Lower leg skin (tissue), 4 donors: Measurements from ENCODE around the gene GRB14. TPM values are rescaled to one million over a fixed set of nuclear protein-coding genes. Genes with fewer than 3 reads are reported as not detected.
"Not testable (repeated sequence)": the region's sequence is repeated elsewhere in the genome, so short reads cannot be mapped to it uniquely, and the experiment has no call there.

Experiments used
- DNase-seq, 2 donors: peaks; one replicate each; pipeline ENCODE4 v3.0.0-alpha.2; 2019; ENCODE audit warnings: low spot score in 2 of 2
- H3K4me3 ChIP-seq: fragments of 200-600 bp; sonication (generic); 2 replicates; pipeline ENCODE4 v1.5.1; 2017; ENCODE audit warnings: mild to moderate bottlenecking, low read depth; ENCODE audit not compliant: poor library complexity, severe bottlenecking
- POLR2A ChIP-seq, 2 donors: fragments of 450-650 bp; IDR thresholded peaks; one replicate each; pipeline ENCODE4 v1.6.1; 2016 to 2017; ENCODE audit warnings: antibody characterized with exemption in 2 of 2, mild to moderate bottlenecking in 1 of 2, moderate library complexity in 1 of 2
- WGBS, 2 donors: methylation state at CpG; one replicate each; pipeline ENCODE4 v1.1.5; 2018; 5-methylcytosine and 5-hydroxymethylcytosine counted together
- intact Hi-C: fragments of 100-400 bp; cut with DNase I; formaldehyde crosslinking; loops from one replicate; pipeline ENCODE4 v1.15.0; 2023; ENCODE audit warnings: low total_unique reads
- total RNA-seq, 4 donors: library from RNA; depleted of rRNA; stranded (reverse); fragments of >200 nt; gene quantifications; one replicate each; pipeline ENCODE4 v1.1.0, GENCODE V29; 2016
- TF ChIP-seq, protein P1 (sequence below), 3 donors: fragments of 450-650 bp; IDR thresholded peaks; one replicate each; pipeline ENCODE4 v1.5.1; 2016; ENCODE audit warnings: antibody characterized with exemption in 3 of 3, mild to moderate bottlenecking in 3 of 3, moderate library complexity in 2 of 3

The GRB14 gene
- total RNA-seq, 4 donors from 2014 or later: 0.13 to 7.5 (median 4.6) TPM

DNA sequence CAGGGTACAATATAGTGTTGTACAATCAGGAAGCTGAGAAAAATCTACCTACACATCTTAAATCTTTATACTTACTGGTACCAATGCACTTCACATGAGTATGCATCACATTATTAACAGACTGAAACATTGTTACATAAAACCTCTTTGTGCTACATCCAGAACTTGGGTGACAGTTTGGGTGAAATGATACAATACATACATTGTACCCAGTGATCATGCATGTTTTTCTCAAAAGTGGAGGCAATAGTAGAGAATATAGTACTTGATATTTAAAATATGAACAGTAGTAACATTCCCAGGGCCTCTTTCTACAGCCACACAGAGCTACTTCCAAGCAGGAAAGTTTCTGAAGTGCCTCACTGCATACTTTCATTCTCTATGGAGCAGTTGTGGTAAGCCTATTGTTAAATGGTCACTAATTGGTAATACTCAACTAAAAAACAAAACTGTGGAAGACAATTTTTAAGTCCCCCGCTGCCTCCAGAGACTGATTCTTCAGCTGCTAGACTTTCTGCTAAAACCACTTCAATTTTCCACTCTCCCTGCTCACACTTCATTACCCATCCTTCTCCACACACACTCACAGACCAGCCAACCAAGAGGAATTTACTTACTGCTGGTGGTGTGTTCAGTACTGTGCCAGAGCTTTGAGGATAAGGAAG lies 22.9 kb upstream of the GRB14 start:
- intact Hi-C loops: no loop called here
- 85 to 100% methylated on average over 1 of the region's 1 CpG for WGBS, 2 donors

GRCh38 chr2:164642946-164643555 lies 21.8 kb upstream of the GRB14 start:
- TF ChIP-seq, protein P1, sequence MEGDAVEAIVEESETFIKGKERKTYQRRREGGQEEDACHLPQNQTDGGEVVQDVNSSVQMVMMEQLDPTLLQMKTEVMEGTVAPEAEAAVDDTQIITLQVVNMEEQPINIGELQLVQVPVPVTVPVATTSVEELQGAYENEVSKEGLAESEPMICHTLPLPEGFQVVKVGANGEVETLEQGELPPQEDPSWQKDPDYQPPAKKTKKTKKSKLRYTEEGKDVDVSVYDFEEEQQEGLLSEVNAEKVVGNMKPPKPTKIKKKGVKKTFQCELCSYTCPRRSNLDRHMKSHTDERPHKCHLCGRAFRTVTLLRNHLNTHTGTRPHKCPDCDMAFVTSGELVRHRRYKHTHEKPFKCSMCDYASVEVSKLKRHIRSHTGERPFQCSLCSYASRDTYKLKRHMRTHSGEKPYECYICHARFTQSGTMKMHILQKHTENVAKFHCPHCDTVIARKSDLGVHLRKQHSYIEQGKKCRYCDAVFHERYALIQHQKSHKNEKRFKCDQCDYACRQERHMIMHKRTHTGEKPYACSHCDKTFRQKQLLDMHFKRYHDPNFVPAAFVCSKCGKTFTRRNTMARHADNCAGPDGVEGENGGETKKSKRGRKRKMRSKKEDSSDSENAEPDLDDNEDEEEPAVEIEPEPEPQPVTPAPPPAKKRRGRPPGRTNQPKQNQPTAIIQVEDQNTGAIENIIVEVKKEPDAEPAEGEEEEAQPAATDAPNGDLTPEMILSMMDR (IDR thresholded peaks at IDR 0.05): no peak
- TF ChIP-seq POLR2A (IDR thresholded peaks at IDR 0.05): no peak
- no peak overlapping the region for H3K4me3 ChIP-seq
- intact Hi-C loops: no loop called here
- no peak for DNase-seq
- WGBS, 2 donors: 91 to 93% methylated on average over 8 of the region's 8 CpGs

More for the DNA sequence above, 22.9 kb upstream of the GRB14 start:
- TF ChIP-seq, protein P1 (IDR thresholded peaks at IDR 0.05): no peak
- TF ChIP-seq POLR2A (IDR thresholded peaks at IDR 0.05): no peak
- DNase-seq: no peak
- no peak overlapping the region for H3K4me3 ChIP-seq

- intact Hi-C loops: no loop called here
- 79 to 91% methylated on average over 2 of the region's 2 CpGs for WGBS, 2 donors
- DNase-seq: no peak
- no peak overlapping the region for H3K4me3 ChIP-seq
- TF ChIP-seq, protein P1 (IDR thresholded peaks at IDR 0.05): no peak
- TF ChIP-seq POLR2A (IDR thresholded peaks at IDR 0.05): no peak
These were observed 21.0 kb upstream of the GRB14 start for GRCh38 chr2:164642268-164642667.

GRCh38 chr2:164628319-164628718 lies 7.0 kb upstream of the GRB14 start:
- intact Hi-C loops, H3K4me3 ChIP-seq, DNase-seq: not testable (repeated sequence)
- WGBS, 2 donors: 66 to 73% methylated on average over 3 of the region's 3 CpGs

DNA sequence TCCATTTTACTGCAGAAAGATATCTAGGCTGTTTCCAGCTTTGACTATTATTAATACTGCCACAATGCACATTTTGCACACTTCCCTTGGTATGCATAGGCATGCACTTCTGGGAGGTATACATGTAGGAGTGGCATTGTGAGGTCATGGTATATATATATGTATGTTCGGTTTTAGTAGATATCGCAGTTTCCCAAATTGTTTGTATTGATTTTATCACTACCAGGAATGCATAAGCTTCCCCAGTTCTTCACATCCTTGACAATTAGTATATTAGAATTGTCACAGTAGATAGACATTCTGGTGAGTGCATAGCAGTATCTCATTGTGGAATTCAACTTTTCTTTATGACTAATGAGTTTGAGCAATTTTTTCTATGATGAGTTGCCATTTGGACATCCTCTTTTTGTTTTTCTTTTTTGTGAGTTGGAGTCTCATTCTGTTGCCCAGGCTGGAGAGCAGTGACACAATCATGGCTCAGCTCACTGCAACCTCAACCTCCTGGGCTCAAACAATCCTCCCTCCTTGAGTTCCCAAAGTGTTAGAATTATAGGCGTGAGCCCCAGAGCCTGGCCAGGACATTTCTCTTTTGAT lies 4.2 kb upstream of the GRB14 start:
- DNase-seq: no peak
- H3K4me3 ChIP-seq: no peak overlapping the region
- TF ChIP-seq, protein P1 (IDR thresholded peaks at IDR 0.05): no peak
- TF ChIP-seq POLR2A (IDR thresholded peaks at IDR 0.05): no peak
- intact Hi-C loops: no loop called here
- WGBS, 2 donors: 90 to 91% methylated on average over 3 of the region's 3 CpGs

- H3K4me3 ChIP-seq: no peak overlapping the region
- intact Hi-C loops: no loop called here
- no peak for TF ChIP-seq POLR2A (IDR thresholded peaks at IDR 0.05)
- TF ChIP-seq, protein P1 (IDR thresholded peaks at IDR 0.05): no peak
- no peak for DNase-seq
- 70 to 74% methylated on average over 2 of the region's 2 CpGs for WGBS, 2 donors
These were observed 3.0 kb upstream of the GRB14 start for GRCh38 chr2:164624316-164624715.
